ENCODE results near the gene NFIX.

DNA sequence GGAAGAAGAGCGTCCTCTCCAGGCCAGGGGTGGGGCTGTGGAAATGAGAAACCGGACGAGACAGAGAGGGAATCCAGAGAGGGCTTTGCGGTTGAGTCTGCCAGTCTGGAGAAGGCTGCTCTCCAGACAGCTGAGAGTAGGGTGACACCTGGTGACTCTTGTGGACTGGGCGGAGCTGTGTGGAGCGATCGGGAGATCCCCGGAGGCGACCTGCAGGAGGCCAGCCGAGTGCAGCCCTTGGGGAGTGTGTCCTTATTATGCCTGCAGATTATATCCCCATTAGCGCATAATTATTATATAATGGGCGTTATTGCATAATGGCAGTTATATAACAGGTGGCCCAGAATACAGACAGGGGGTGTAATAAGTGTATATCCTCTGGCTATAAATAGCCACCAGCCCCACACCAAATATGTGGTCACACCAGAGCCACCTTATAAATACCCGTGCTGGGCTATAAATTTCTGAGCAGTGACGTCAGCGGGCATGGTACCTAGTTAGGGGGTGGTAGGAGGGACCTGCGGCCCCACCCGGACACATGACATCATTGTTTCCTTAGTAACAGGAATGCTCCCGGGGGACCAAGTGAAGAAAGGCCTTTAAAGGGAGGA is 41.2 kb downstream of the NFIX start:
- TF ChIP-seq, protein P1, sequence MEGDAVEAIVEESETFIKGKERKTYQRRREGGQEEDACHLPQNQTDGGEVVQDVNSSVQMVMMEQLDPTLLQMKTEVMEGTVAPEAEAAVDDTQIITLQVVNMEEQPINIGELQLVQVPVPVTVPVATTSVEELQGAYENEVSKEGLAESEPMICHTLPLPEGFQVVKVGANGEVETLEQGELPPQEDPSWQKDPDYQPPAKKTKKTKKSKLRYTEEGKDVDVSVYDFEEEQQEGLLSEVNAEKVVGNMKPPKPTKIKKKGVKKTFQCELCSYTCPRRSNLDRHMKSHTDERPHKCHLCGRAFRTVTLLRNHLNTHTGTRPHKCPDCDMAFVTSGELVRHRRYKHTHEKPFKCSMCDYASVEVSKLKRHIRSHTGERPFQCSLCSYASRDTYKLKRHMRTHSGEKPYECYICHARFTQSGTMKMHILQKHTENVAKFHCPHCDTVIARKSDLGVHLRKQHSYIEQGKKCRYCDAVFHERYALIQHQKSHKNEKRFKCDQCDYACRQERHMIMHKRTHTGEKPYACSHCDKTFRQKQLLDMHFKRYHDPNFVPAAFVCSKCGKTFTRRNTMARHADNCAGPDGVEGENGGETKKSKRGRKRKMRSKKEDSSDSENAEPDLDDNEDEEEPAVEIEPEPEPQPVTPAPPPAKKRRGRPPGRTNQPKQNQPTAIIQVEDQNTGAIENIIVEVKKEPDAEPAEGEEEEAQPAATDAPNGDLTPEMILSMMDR (IDR thresholded peaks at IDR 0.05): no peak
- no peak for TF ChIP-seq EZH2 (IDR thresholded peaks at IDR 0.05; ENCODE audit: borderline replicate concordance, insufficient read depth, low read depth, low read length, poor library complexity, severe bottlenecking)
